Neural cell (in vitro differentiated cells): Measurements from ENCODE around the gene MAG.

Experiments
- CTCF ChIP-seq: fragments of 450-650 bp; IDR thresholded peaks from 2 replicates; pipeline ENCODE4 v1.5.1; 2014; ENCODE audit warnings: antibody characterized with exemption, mild to moderate bottlenecking, moderate library complexity; ENCODE audit not compliant: poor library complexity, severe bottlenecking
- RAD21 ChIP-seq: fragments of 450-650 bp; conservative IDR thresholded peaks from 2 replicates; pipeline ENCODE4 v1.6.1; 2014; ENCODE audit warnings: antibody characterized with exemption, mild to moderate bottlenecking, moderate library complexity
- REST ChIP-seq: IDR thresholded peaks from 2 replicates; pipeline ENCODE4 v1.6.1; 2012; ENCODE audit warnings: borderline replicate concordance
- TAF1 ChIP-seq: IDR thresholded peaks from 2 replicates; pipeline ENCODE4 v1.6.1; 2012; ENCODE audit warnings: low read depth

- TF ChIP-seq RAD21 (no peak), CTCF (no peak), REST (no peak), TAF1 (no peak)
Observed at GRCh38 chr19:35291916-35292315, at the start of gene MAG.
